Left ventricle myocardium inferior (tissue), 1 donor: ENCODE results near the gene ACTBL2. TPM values are rescaled to one million over a fixed set of nuclear protein-coding genes. Genes with fewer than 3 reads are reported as not detected.
"Not testable (repeated sequence)": the region's sequence is repeated elsewhere in the genome, so short reads cannot be mapped to it uniquely, and the experiment has no call there.

ENCODE experiments used
- DNase-seq: peaks from one replicate; pipeline ENCODE4 v3.0.0-alpha.2; 2020
- H3K27ac ChIP-seq: fragments of 200-600 bp; replicated peaks from 2 replicates; pipeline ENCODE4 v1.8.0; 2021
- H3K27me3 ChIP-seq: fragments of 200-600 bp; 2 replicates; pipeline ENCODE4 v1.8.0; 2021; ENCODE audit warnings: low read depth
- H3K36me3 ChIP-seq: fragments of 200-600 bp; 2 replicates; pipeline ENCODE4 v1.8.0; 2021
- H3K4me1 ChIP-seq: fragments of 200-600 bp; 2 replicates; pipeline ENCODE4 v1.8.0; 2021
- H3K4me3 ChIP-seq: fragments of 200-600 bp; 2 replicates; pipeline ENCODE4 v1.8.0; 2021; ENCODE audit warnings: mild to moderate bottlenecking, moderate library complexity
- H3K9me3 ChIP-seq: fragments of 200-600 bp; replicated peaks from 2 replicates; pipeline ENCODE4 v1.8.0; 2021
- intact Hi-C: fragments of 100-400 bp; cut with micrococcal nuclease; formaldehyde crosslinking; loops from one replicate; pipeline ENCODE4 v1.11.0; 2022
- long read RNA-seq: library from polyadenylated mRNA; unstranded; transcript quantifications from one replicate; pipeline ENCODE4 v2.0.0, GENCODE V29; 2021
- total RNA-seq: library from RNA; stranded (reverse); fragmentation: NEBNext Ultra II Directional; extraction: Animal tissue kit (Norgen Biotek cat#: 25700); gene quantifications from one replicate; pipeline ENCODE4 v1.2.1, GENCODE V29; 2021
- TF ChIP-seq, protein P1 (sequence below): fragments of 200-600 bp; IDR thresholded peaks from 2 replicates; pipeline ENCODE4 v1.8.0; 2021; ENCODE audit warnings: antibody characterized with exemption, mild to moderate bottlenecking, borderline replicate concordance
- donor health status: DM: no; HTN: yes; CAD: no; lungs with severe emphysema.

Gene ACTBL2
- total RNA-seq, result not detected
- long read RNA-seq, result 0 reads

DNA sequence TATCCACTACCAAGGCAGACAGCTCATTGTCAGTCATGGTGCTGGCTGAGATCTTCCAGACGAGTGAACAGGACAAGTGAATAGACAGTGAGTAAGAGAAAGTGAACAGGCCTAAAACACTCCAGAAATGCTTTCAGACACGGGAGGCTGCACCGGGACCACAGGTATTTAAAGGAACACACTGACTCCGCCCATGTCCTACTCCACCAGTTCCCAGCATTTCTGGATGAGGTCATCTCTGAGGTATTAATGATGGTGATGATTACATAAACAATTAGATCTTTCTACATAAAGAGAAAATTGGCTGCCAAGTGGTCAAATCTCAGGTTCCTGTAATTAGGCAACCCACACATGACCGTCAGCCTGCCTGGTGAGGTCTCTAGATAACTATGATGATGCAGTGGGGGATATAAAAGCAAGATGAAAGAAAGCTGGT lies at the start of gene ACTBL2:
Gene ACTBL2 (minus strand): TSS at position 141 of the 436 bp plus-strand sequence. CDS start 104 bp downstream, at position 37.
- TF ChIP-seq, protein P1, sequence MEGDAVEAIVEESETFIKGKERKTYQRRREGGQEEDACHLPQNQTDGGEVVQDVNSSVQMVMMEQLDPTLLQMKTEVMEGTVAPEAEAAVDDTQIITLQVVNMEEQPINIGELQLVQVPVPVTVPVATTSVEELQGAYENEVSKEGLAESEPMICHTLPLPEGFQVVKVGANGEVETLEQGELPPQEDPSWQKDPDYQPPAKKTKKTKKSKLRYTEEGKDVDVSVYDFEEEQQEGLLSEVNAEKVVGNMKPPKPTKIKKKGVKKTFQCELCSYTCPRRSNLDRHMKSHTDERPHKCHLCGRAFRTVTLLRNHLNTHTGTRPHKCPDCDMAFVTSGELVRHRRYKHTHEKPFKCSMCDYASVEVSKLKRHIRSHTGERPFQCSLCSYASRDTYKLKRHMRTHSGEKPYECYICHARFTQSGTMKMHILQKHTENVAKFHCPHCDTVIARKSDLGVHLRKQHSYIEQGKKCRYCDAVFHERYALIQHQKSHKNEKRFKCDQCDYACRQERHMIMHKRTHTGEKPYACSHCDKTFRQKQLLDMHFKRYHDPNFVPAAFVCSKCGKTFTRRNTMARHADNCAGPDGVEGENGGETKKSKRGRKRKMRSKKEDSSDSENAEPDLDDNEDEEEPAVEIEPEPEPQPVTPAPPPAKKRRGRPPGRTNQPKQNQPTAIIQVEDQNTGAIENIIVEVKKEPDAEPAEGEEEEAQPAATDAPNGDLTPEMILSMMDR, result no peak
- no peak for DNase-seq
- intact Hi-C loops, result no loop called here
- no peak within 1 kb of the TSS for H3K4me3 ChIP-seq
- H3K27me3 ChIP-seq, result no peaks in the 10 kb centered on the region
- no peaks in the 10 kb centered on the region for H3K9me3 ChIP-seq
- no peak within 1 kb of the TSS for H3K27ac ChIP-seq
- no peaks in the 10 kb centered on the region for H3K36me3 ChIP-seq
- H3K4me1 ChIP-seq, result no peaks in the 10 kb centered on the region

DNA sequence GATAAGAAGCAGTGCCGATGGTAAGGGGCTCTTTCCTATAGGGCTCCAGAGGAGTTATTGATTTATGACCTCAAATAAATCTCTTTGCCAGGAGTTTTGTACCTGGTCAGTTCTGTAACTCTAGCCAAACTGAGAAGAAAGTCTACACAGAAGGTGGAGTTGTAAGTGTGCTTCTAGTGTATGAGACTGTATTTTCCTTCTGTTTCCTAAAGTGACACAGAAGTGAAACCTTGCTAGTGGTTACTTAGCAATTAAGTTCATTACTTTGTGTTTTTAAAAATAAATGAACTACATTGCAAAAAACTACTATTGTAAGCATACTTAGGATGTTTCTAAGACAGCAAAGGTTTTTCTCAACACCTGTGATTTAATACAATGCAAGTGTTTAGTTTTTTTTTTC lies 48.7 kb upstream of the ACTBL2 start:
- TF ChIP-seq, protein P1, result no peak
- H3K4me3 ChIP-seq, result no peak overlapping the region
- H3K36me3 ChIP-seq, result no peaks in the 10 kb centered on the region
- H3K9me3 ChIP-seq, result no peaks in the 10 kb centered on the region
- H3K4me1 ChIP-seq, result no peaks in the 10 kb centered on the region
- no peak for DNase-seq
- intact Hi-C loops, result no loop called here
- no peaks in the 10 kb centered on the region for H3K27me3 ChIP-seq
- no peak overlapping the region for H3K27ac ChIP-seq

DNA sequence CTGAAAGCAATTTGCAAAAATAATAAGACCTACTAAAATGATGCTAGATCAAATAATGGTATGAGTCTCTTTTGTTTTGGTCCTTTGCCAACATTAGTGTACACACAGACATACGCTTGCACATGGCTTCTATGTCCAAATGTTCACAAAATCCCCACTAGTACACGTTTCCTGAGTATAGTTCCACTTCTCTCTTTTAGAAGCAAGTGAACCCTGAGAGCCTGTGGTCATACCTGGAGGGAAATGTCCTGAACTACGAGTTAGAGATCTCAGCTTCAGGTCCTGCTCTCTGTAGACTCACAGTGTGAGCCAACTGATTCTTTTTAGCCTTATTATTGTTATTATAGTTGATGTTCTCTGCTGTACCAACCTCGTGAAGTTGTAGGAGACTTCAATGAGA lies 47.3 kb upstream of the ACTBL2 start:
- intact Hi-C loops, result no loop called here
- Histone ChIP-seq H3K36me3 (no peaks in the 10 kb centered on the region), H3K9me3 (no peaks in the 10 kb centered on the region), H3K4me3 (no peak overlapping the region), H3K27ac (no peak overlapping the region), H3K4me1 (no peaks in the 10 kb centered on the region), H3K27me3 (no peaks in the 10 kb centered on the region)
- no peak for DNase-seq
- TF ChIP-seq, protein P1, result no peak

DNA sequence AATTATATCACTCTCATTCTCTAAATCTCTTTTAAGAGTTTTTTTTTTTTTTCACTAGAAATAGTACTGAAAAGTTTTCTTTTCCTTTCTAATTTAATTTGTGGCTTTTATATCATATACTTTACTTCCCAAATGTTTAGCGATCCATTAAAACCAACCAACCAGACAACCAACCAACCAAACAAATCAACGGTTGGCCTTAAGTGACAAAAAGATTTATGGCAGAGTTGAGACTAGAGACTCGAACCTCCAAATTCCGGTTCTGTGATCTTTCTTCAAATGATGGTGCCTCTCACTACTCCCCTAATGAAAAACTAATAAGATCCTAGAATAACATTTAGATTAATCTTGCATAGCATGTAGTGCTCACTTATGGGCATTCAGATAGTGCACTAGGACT lies 45.3 kb upstream of the ACTBL2 start:
- no peaks in the 10 kb centered on the region for H3K9me3 ChIP-seq
- no peak for DNase-seq
- no peaks in the 10 kb centered on the region for H3K27me3 ChIP-seq
- no peaks in the 10 kb centered on the region for H3K36me3 ChIP-seq
- no peaks in the 10 kb centered on the region for H3K4me1 ChIP-seq
- intact Hi-C loops, result no loop called here
- no peak overlapping the region for H3K27ac ChIP-seq
- TF ChIP-seq, protein P1, result no peak
- no peak overlapping the region for H3K4me3 ChIP-seq

DNA sequence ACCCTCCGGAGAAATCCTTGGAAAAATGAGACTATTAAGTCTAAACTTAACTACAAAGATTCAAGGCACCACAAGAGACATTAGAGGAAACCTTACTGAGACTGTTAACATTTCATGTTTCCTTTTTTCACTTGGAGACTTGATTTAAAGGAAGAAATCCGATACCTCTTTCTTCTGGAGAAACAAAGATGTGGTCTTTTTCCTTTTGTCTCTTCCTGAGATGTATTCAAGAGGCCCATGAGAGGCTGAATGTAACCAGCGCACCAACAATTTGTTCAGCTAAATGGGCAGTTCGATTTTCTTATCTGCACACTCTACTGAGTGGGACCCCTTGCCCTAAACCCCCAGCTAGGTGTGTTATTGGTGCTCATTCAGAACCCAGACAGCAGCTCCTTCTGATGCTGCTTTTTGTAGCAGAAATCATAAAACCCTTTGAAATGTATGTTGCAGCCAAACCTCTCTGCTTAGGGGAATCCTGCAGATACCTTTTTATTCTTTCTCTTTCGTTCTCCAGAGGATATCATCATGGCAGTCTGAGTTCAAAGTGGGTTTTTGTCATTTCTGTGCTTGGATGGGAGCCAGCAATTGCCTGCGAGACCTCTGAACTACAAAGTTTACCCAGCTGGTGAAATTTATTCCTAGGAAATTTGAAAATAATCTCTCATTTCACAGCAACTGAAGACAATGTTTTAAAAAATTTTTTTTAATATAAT lies 41.9 kb upstream of the ACTBL2 start:
- H3K4me3 ChIP-seq, result no peak overlapping the region
- H3K9me3 ChIP-seq, result peaks cover 9% of the 10 kb centered on the region
- H3K36me3 ChIP-seq, result no peaks in the 10 kb centered on the region
- intact Hi-C loops, result no loop called here
- H3K4me1 ChIP-seq, result no peaks in the 10 kb centered on the region
- no peak for DNase-seq
- TF ChIP-seq, protein P1, result no peak
- H3K27ac ChIP-seq, result no peak overlapping the region
- H3K27me3 ChIP-seq, result no peaks in the 10 kb centered on the region

DNA sequence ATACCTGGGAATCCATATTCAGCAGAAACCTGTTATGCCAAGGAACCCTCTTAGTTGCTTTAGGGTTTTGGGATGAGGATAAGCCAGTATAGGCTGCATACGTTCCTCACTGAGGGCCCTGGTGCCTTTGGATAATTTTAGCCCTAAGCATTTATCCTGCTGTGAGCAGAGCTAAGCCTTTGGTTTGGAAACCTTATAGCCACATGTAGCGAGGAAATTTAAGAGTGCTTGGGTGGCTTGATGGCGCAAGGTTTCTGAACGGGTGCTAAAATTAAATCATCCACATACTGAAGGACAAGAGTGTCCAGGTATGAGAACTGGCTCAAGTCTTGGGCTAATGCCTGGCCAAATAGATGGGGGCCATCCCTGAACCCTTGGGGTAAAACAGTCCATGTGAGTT lies 39.9 kb upstream of the ACTBL2 start:
- intact Hi-C loops, DNase-seq, H3K36me3 ChIP-seq, H3K4me1 ChIP-seq, H3K27ac ChIP-seq, H3K27me3 ChIP-seq, H3K4me3 ChIP-seq: not testable (repeated sequence)
- peaks cover 14% of the 10 kb centered on the region for H3K9me3 ChIP-seq

DNA sequence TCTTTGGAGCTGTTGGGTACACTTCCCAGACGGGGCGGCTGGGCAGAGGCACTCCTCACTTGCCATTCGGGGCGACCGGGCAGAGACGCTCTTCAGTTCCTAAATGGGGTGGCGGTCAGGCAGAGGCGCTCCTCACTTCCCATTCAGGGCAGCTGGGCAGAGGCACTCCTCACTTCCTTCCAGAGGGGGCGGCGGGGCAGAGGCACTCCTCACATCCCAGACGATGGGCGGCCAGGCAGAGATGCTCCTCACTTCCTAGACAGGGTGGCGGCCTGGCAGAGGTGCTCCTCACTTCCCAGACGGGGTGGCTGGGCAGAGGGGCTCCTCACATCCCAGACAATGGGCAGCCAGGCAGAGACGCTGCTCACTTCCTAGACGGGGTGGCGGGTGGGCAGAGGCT lies 35.8 kb upstream of the ACTBL2 start:
- intact Hi-C loops, result not testable (repeated sequence)

More for the DNA sequence above, 35.8 kb upstream of the ACTBL2 start:
- not testable (repeated sequence) for H3K4me1 ChIP-seq, H3K27ac ChIP-seq, H3K4me3 ChIP-seq, H3K27me3 ChIP-seq, DNase-seq, H3K36me3 ChIP-seq
- peaks cover 14% of the 10 kb centered on the region for H3K9me3 ChIP-seq
